Measurements from ENCODE around the gene TMEM198.

TMEM198 gene

GRCh38 chr2:219543596-219544358 lies at the start of gene TMEM198, which contains the start of gene CHPF:
Gene TMEM198, plus strand, starts transcription at chr2:219544028. Its CDS starts 700 bp downstream, at chr2:219544728.
Gene CHPF, minus strand, starts transcription at chr2:219543809. Its CDS starts 271 bp downstream, at chr2:219543538.
- peak; percentile 84 to 93 for DNase-seq (ENCODE audit: low read depth in 1 of 2, low spot score in 1 of 2)

- no peak for DNase-seq (ENCODE audit: low read depth in 1 of 2, low spot score in 1 of 2)
These were observed 48.8 kb upstream of the TMEM198 start for GRCh38 chr2:219494952-219495530.

- peak in 1 of 2 donors; percentile 41 for DNase-seq (ENCODE audit: low read depth in 1 of 2, low spot score in 1 of 2)
These were observed 48.2 kb upstream of the TMEM198 start for GRCh38 chr2:219495531-219496122.

- DNase-seq (ENCODE audit: low read depth in 1 of 2, low spot score in 1 of 2), result no peak
These were observed 47.5 kb upstream of the TMEM198 start for GRCh38 chr2:219496247-219496824.

- no peak for DNase-seq (ENCODE audit: low read depth in 1 of 2, low spot score in 1 of 2)
These were observed 46.9 kb upstream of the TMEM198 start for GRCh38 chr2:219496825-219497494.

GRCh38 chr2:219497495-219498279 lies 46.1 kb upstream of the TMEM198 start:
- DNase-seq (ENCODE audit: low read depth in 1 of 2, low spot score in 1 of 2), result no peak

GRCh38 chr2:219498280-219499057 lies 45.4 kb upstream of the TMEM198 start, which contains the start of gene GMPPA:
Gene GMPPA, plus strand, starts transcription at chr2:219498891. Its CDS starts 1,085 bp downstream, at chr2:219499976.
- peak; percentile 82 to 91 for DNase-seq (ENCODE audit: low read depth in 1 of 2, low spot score in 1 of 2)

- no peak for DNase-seq (ENCODE audit: low read depth in 1 of 2, low spot score in 1 of 2)
These were observed 44.8 kb upstream of the TMEM198 start for GRCh38 chr2:219499058-219499307.

- DNase-seq (ENCODE audit: low read depth in 1 of 2, low spot score in 1 of 2), result no peak
These were observed 44.3 kb upstream of the TMEM198 start for GRCh38 chr2:219499555-219499954.

GRCh38 chr2:219500135-219500534 lies 43.7 kb upstream of the TMEM198 start:
- DNase-seq (ENCODE audit: low read depth in 1 of 2, low spot score in 1 of 2), result no peak

GRCh38 chr2:219501849-219502248 lies 42.0 kb upstream of the TMEM198 start:
- DNase-seq (ENCODE audit: low read depth in 1 of 2, low spot score in 1 of 2), result no peak

GRCh38 chr2:219502618-219503017 lies 41.2 kb upstream of the TMEM198 start:
- no peak for DNase-seq (ENCODE audit: low read depth in 1 of 2, low spot score in 1 of 2)

GRCh38 chr2:219505585-219505984 lies 38.2 kb upstream of the TMEM198 start:
- no peak for DNase-seq (ENCODE audit: low read depth in 1 of 2, low spot score in 1 of 2)

- no peak for DNase-seq (ENCODE audit: low read depth in 1 of 2, low spot score in 1 of 2)
These were observed 37.6 kb upstream of the TMEM198 start for GRCh38 chr2:219506153-219506801.

- DNase-seq (ENCODE audit: low read depth in 1 of 2, low spot score in 1 of 2), result no peak
These were observed 36.9 kb upstream of the TMEM198 start for GRCh38 chr2:219506802-219507526.

- no peak for DNase-seq (ENCODE audit: low read depth in 1 of 2, low spot score in 1 of 2)
These were observed 36.0 kb upstream of the TMEM198 start for GRCh38 chr2:219507581-219508443.

GRCh38 chr2:219508444-219508734 lies 35.4 kb upstream of the TMEM198 start:
- no peak for DNase-seq (ENCODE audit: low read depth in 1 of 2, low spot score in 1 of 2)
